Fibroblast of mammary gland (primary cell): ENCODE results near the gene SLC44A1.

Source experiments
- DNase-seq: peaks from one replicate; pipeline ENCODE4 v3.0.0-alpha.2; 2010; ENCODE audit warnings: low read depth
- H3K4me3 ChIP-seq: 2 replicates; pipeline ENCODE4 v1.5.1; 2011; ENCODE audit warnings: low read depth, mild to moderate bottlenecking, low read length, moderate library complexity; ENCODE audit not compliant: control insufficient read depth
- TF ChIP-seq, protein P1 (sequence below): conservative IDR thresholded peaks from 2 replicates; pipeline ENCODE4 v1.5.1; 2011; ENCODE audit warnings: low read depth, low read length, inconsistent platforms; ENCODE audit not compliant: control insufficient read depth, insufficient read depth

The SLC44A1 gene

DNA sequence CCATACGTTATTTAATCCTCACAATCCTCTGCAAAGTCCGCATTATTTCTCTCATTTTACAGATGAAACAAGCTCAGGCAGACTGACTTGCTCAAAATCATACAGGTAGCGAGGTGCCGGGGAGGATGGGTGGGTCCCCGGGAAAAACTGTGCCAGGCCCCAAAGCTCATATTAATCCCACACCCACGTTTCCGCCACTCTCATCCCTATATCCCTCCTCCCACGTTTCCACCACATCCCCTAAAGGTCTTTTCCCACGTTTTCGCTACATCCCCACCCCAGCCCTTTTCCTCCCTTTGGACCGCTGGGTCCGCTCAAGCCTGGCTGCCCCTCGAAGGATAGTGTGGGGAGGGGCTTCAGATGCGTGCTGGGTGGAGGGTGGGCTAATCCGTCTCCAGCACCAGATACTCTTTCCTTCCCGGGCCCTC lies 202.9 kb downstream of the SLC44A1 start:
- peak overlapping the region; percentile 87 for H3K4me3 ChIP-seq
- TF ChIP-seq, protein P1, sequence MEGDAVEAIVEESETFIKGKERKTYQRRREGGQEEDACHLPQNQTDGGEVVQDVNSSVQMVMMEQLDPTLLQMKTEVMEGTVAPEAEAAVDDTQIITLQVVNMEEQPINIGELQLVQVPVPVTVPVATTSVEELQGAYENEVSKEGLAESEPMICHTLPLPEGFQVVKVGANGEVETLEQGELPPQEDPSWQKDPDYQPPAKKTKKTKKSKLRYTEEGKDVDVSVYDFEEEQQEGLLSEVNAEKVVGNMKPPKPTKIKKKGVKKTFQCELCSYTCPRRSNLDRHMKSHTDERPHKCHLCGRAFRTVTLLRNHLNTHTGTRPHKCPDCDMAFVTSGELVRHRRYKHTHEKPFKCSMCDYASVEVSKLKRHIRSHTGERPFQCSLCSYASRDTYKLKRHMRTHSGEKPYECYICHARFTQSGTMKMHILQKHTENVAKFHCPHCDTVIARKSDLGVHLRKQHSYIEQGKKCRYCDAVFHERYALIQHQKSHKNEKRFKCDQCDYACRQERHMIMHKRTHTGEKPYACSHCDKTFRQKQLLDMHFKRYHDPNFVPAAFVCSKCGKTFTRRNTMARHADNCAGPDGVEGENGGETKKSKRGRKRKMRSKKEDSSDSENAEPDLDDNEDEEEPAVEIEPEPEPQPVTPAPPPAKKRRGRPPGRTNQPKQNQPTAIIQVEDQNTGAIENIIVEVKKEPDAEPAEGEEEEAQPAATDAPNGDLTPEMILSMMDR, result no peak

DNA sequence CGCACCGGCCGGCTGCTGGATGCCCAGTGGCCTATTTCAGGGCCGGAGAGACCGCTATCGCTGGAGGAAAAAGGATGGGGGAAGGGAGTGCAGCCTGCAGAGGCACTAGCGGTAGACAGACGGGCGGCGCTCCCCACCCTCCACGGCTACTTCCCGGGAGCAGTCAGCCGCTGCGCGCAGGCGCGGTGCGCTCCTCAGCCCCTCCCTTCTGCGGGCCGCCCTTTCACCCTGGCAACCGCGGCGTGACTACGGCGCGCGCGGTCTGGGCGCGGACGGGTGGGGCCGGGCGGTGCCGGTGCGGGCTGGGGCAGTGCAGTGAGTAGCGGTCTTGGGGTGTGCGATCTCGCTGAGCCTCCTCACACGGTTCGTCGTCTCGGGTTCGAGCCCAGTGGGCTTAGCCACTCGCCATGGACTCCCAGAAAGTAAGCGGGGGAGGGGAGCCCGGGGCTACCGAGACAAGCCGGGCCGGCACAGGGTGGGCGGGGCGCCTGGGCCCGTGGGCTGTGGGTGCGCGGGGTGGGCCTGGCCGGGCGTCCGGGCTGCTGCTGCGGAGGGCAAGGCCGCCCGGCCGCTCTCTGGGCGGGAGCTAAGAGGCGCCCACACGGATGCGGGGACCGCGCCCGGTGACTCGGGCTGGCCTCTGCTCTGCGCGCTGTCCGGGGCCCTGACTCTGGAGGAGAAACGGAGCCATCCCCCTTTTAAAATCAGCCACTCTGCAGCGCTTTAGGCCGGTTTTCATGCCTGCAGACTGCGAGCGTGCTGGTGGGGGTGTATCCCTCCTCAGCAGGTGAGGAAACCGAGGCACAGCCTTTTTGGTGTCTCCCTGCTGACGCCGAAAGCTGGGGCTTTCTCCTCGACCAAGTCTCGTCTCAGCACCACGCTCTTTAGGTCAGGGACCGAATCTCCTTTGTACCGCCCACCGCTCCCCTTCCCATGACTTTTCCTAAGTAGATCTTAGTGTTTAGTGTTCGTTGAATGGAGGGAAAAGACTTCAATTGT lies 203.7 kb downstream of the SLC44A1 start, which contains the start of gene FSD1L:
TSS of gene FSD1L (plus strand) at position 221 of the 999 bp plus-strand sequence. CDS start at position 408, 187 bp downstream.
- TF ChIP-seq, protein P1, result no peak
- H3K4me3 ChIP-seq, result peak within 1 kb of the TSS; percentile 87
- DNase-seq, result peak; percentile 89

More for the DNA sequence above, 202.9 kb downstream of the SLC44A1 start:
- DNase-seq, result peak; percentile 14

DNA sequence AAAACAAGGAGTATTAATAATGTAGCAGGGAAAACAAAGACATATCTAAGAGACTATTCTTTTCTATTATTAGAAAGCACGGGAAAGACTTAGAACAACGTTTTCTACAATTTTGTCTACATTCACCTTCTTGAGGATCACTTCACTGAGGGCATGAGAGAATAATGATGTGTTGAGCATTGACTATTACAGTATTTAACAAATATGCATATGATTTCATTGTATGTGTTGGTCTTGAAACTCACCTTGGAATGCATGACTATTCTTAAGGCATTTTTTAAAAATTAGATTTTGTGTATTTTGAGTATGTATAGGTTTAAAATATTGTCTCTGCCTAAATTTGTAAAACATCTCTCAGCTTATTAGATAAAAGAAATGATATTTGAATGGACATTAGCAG lies 204.6 kb downstream of the SLC44A1 start:
- peak overlapping the region; percentile 87 for H3K4me3 ChIP-seq
- DNase-seq, result peak; percentile 6
- TF ChIP-seq, protein P1, result no peak

DNA sequence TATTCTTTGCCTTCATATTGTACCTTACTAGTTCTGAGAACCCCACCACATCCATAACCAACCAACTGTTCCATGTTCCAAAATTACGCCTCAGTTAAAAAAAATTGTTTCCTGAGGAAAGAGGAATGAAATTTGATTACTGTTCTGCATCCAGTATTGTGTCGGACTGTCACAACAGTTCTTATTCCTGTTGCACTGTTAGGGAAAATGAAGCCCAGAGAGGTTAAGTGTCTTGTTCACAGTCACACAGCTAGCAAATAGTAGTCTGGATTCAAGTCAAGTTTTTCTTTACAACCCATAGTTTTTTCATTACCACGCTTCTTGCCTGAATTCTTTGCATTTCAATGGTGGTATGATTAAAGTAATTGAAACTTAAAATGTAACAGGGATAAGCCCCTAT lies 207.7 kb downstream of the SLC44A1 start:
- TF ChIP-seq, protein P1, result no peak
- DNase-seq, result no peak
- no peak overlapping the region for H3K4me3 ChIP-seq

DNA sequence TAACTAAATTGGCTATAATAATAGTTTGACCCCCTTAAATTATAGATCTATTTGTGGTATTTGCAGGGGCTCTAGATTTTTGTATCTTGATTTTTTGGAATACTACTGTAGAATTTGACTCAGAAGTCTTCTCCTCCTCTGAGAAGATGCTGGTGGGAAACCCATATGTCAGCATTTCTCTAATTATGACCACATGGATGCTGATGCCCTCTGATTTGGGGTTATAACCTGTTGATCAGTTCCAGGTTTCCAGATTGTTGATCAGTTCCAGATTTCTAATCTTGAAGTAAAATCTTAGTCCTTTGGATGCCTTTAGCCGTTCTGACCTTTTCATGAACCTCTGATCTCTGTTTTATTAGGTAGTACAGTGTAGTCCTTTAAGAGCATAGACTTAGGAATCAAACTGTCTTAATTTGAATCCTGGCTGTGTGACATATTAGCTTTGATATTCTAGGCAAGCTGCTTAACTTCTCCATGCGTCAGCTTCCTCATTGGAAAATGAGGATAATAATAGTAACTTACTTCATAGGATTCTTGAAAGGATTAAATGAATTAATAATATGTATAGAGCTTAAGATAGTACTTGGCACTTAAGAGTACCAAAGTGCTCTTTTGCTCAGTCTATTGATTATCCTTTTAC lies 211.5 kb downstream of the SLC44A1 start:
- no peak overlapping the region for H3K4me3 ChIP-seq
- peak; percentile 44 for DNase-seq
- TF ChIP-seq, protein P1, result no peak

DNA sequence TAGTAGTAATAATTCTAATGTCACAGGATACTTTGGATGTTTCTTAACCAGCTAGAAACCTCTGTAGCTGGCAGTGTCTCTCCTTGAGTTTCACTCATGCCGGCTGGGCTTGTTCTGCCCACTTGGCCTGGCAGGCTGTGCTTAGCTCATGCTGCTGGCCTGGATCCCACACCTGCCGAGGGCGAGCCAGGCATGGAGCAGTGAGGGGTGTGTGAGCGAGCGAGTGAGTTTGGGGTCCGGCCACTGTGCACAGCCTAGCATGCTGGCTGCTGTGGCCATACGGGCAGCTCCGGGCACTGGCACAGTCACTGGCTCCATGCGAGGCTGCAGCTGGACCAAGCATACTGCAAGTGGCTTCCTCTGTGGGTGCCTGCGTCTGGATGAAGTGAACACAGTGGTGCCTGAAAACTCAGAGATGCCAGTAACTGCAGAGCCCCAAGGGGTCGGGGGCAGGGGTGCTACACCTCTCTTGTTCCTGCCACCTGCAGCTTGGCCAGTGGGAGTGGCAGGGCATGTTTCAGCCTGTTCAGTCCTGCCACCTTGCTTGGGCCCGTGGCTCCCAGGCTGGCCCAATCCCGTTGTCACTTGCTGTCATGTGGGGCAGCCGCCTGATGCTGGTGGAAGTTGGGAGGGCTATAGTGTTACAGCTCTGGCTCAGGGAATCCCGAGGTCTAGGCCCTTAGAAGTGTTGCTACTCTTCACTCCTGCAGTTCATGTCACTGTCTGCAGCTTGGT lies 213.3 kb downstream of the SLC44A1 start:
- DNase-seq, result no peak
- TF ChIP-seq, protein P1, result no peak
- H3K4me3 ChIP-seq, result no peak overlapping the region
